Activated CD8-positive, alpha-beta memory T cell treated with anti-CD3 and anti-CD28 coated beads, Interleukin-2, amount 50 U/mL, for 1 hour (primary cell): ENCODE results near the gene HNF1A.

ENCODE experiments used
- DNase-seq: peaks from one replicate; pipeline ENCODE4 v3.0.0-alpha.2; 2020; ENCODE audit errors: extremely low read depth

The HNF1A gene

DNA sequence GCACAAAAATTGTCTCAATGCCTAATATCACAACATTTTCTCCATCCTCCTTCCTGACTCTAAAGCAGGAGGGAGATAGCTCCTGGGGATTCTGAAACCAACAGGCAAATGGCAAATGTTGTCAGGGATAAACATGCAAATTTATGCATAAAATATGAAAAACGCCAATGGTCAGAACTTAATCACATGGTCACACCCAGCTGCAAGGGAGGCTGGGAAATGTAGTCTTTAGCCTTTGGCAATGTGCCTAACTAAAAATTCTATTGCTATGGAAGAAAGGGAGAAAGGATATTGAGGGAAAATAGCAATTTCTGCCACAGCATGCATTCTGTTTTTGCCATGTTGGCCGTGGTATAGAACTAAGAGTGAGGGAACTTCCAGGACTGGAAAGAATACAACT, 72.4 kb downstream of the HNF1A start:
- no peak for DNase-seq
